ENCODE measurements around the gene RHBDL3.

- TF ChIP-seq, protein P1, sequence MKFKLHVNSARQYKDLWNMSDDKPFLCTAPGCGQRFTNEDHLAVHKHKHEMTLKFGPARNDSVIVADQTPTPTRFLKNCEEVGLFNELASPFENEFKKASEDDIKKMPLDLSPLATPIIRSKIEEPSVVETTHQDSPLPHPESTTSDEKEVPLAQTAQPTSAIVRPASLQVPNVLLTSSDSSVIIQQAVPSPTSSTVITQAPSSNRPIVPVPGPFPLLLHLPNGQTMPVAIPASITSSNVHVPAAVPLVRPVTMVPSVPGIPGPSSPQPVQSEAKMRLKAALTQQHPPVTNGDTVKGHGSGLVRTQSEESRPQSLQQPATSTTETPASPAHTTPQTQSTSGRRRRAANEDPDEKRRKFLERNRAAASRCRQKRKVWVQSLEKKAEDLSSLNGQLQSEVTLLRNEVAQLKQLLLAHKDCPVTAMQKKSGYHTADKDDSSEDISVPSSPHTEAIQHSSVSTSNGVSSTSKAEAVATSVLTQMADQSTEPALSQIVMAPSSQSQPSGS (CRISPR knock-in tag; IDR thresholded peaks at IDR 0.05; ENCODE audit: borderline replicate concordance, low read depth), result no peak
- TF ChIP-seq CTCF (IDR thresholded peaks at IDR 0.05), result no peak
- no peak for TF ChIP-seq ELF4 (CRISPR knock-in tag; IDR thresholded peaks at IDR 0.05; ENCODE audit: low read depth)
- no peak for TF ChIP-seq AR (CRISPR knock-in tag; IDR thresholded peaks at IDR 0.05)
- TF ChIP-seq JUN (CRISPR knock-in tag; IDR thresholded peaks at IDR 0.05), result no peak
- no peak for TF ChIP-seq SMAD3 (CRISPR knock-in tag; IDR thresholded peaks at IDR 0.05; ENCODE audit: borderline replicate concordance)
- TF ChIP-seq ESRRA (CRISPR knock-in tag; IDR thresholded peaks at IDR 0.05; ENCODE audit: borderline replicate concordance), result no peak
- no peak for TF ChIP-seq ZNF317 (CRISPR knock-in tag; IDR thresholded peaks at IDR 0.05; ENCODE audit: borderline replicate concordance, low read depth)
- no peak for TF ChIP-seq SMAD4 (CRISPR knock-in tag; IDR thresholded peaks at IDR 0.05)
Observed at GRCh38 chr17:32283745-32284201, 18.1 kb downstream of the RHBDL3 start.
